CD8-positive, alpha-beta memory T cell (primary cell): Measurements from ENCODE around the gene STARD13. TPM values are rescaled to one million over a fixed set of nuclear protein-coding genes. Genes with fewer than 3 reads are reported as not detected.

ENCODE experiments used
- CTCF ChIA-PET: fragments of 350-600 bp; sonication (Branson Sonifier 250); formaldehyde crosslinking; loops from one replicate; lab custom pipeline; 2021; ENCODE audit warnings: antibody characterized with exemption; lab: Charles Lee
- POLR2A ChIA-PET: fragments of 350-600 bp; sonication (Branson Sonifier 250); formaldehyde crosslinking; loops from one replicate; lab custom pipeline; 2021; ENCODE audit warnings: antibody characterized with exemption; lab: Charles Lee
- DNase-seq, 5 donors: peaks; one replicate each; pipeline versions ENCODE4 v3.0.0 to v3.0.0-alpha.2; 2020 to 2022; ENCODE audit warnings: mixed read lengths in 1 of 5
- H3K27ac ChIP-seq: one replicate; pipeline ENCODE4 v1.7.0; 2013; ENCODE audit warnings: low read depth, mild to moderate bottlenecking, low read length, moderate library complexity
- H3K27me3 ChIP-seq: 2 replicates; pipeline ENCODE4 v1.7.0; 2013; ENCODE audit warnings: low read length, mild to moderate bottlenecking; ENCODE audit not compliant: insufficient read depth, poor library complexity, severe bottlenecking
- H3K36me3 ChIP-seq: 2 replicates; pipeline ENCODE4 v1.7.0; 2013; ENCODE audit warnings: mild to moderate bottlenecking, low read length, moderate library complexity; ENCODE audit not compliant: insufficient read depth
- H3K4me1 ChIP-seq: 2 replicates; pipeline ENCODE4 v1.7.0; 2013; ENCODE audit warnings: mild to moderate bottlenecking, low read length, moderate library complexity; ENCODE audit not compliant: insufficient read depth
- H3K4me3 ChIP-seq: 2 replicates; pipeline ENCODE4 v1.7.0; 2013; ENCODE audit warnings: mild to moderate bottlenecking, low read length
- H3K9me3 ChIP-seq: 2 replicates; pipeline ENCODE4 v1.7.0; 2013; ENCODE audit warnings: mild to moderate bottlenecking, low read length
- H3K27ac Mint-ChIP-seq, 8 donors: one replicate each; pipeline ENCODE4 v1.8.0; 2020 to 2021; ENCODE audit warnings: mixed read lengths in 8 of 8, mild to moderate bottlenecking in 6 of 8, inconsistent platforms in 3 of 8, moderate library complexity in 3 of 8
- H3K27me3 Mint-ChIP-seq, 2 donors: one replicate each; pipeline ENCODE4 v1.8.0; 2020 to 2021; ENCODE audit warnings: mixed read lengths in 2 of 2, mild to moderate bottlenecking in 1 of 2, moderate library complexity in 1 of 2
- H3K36me3 Mint-ChIP-seq, 3 donors: one replicate each; pipeline ENCODE4 v1.8.0; 2020 to 2021; ENCODE audit warnings: mixed read lengths in 3 of 3, inconsistent platforms in 1 of 3, mild to moderate bottlenecking in 1 of 3
- H3K4me1 Mint-ChIP-seq, 3 donors: one replicate each; pipeline ENCODE4 v1.8.0; 2020 to 2021; ENCODE audit warnings: mixed read lengths in 3 of 3, inconsistent platforms in 1 of 3, mild to moderate bottlenecking in 1 of 3
- H3K4me3 Mint-ChIP-seq, 7 donors: one replicate each; pipeline ENCODE4 v1.8.0; 2020 to 2021; ENCODE audit warnings: mixed read lengths in 7 of 7, mild to moderate bottlenecking in 6 of 7, moderate library complexity in 4 of 7, inconsistent platforms in 2 of 7
- H3K9me3 Mint-ChIP-seq, 5 donors: one replicate each; pipeline ENCODE4 v1.8.0; 2020 to 2022; ENCODE audit warnings: mixed read lengths in 5 of 5, mild to moderate bottlenecking in 3 of 5, moderate library complexity in 2 of 5, inconsistent platforms in 1 of 5
- polyA plus RNA-seq: library from polyadenylated mRNA; unstranded; fragments of 300-500 nt; fragmentation: Illumina TruSeq; gene quantifications from one replicate; pipeline ENCODE4 v1.2.3, GENCODE V29; 2021
- total RNA-seq, 2 experiments: library from RNA; stranded (reverse); gene quantifications; one replicate each; pipeline ENCODE4 v1.2.3, GENCODE V29; 2021

STARD13 gene
- total and polyA plus RNA-seq, 3 experiments from 2014 or later = 0.40 to 0.48 TPM; not detected in 1

DNA sequence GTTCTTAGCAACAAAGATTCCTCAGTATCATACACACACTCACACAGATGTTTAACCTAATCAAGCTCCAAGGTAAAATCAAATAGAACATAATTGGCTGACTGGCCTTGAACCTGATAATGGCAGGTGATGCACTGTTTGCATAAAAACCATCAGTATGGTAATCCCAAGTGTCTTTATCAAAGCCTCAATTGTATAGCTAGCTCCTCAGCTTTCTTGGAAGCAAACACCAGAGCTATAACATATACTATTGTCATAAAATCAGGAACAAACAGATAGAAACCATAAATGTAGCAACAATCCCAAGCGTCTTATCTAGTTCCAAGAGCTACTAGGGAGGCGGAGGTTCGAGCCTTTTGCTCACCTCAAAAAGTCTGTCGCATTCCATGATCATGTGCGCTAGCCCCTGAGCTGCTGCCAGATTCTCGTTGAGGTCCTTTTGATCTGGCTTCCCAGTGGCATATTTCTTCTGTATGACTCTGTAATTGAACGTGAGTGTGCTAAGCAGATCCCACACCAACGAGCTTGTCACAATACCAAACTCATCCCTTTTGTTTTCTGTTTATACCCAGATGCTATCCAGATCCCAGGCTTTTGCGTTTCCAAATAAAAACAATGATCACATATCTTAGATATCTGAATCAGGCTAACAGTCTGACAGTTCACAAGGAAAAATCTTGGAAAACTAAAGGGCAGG, 174.0 kb downstream of the STARD13 start:
- no peak overlapping the region for H3K4me3 Mint-ChIP-seq
- no peaks in the 10 kb centered on the region for H3K4me1 Mint-ChIP-seq
- no peak for DNase-seq
- no peaks in the 10 kb centered on the region for H3K36me3 Mint-ChIP-seq
- Histone ChIP-seq H3K36me3 (no peaks in the 10 kb centered on the region), H3K9me3 (no peaks in the 10 kb centered on the region), H3K4me3 (no peak overlapping the region), H3K27ac (no peak overlapping the region), H3K4me1 (no peaks in the 10 kb centered on the region), H3K27me3 (no peaks in the 10 kb centered on the region)
- H3K27me3 Mint-ChIP-seq = peaks cover 5 to 6% of the 10 kb centered on the region in 2 donors
- H3K9me3 Mint-ChIP-seq = no peaks in the 10 kb centered on the region
- CTCF ChIA-PET = no interaction called here
- no peak overlapping the region for H3K27ac Mint-ChIP-seq
- POLR2A ChIA-PET = no interaction called here

DNA sequence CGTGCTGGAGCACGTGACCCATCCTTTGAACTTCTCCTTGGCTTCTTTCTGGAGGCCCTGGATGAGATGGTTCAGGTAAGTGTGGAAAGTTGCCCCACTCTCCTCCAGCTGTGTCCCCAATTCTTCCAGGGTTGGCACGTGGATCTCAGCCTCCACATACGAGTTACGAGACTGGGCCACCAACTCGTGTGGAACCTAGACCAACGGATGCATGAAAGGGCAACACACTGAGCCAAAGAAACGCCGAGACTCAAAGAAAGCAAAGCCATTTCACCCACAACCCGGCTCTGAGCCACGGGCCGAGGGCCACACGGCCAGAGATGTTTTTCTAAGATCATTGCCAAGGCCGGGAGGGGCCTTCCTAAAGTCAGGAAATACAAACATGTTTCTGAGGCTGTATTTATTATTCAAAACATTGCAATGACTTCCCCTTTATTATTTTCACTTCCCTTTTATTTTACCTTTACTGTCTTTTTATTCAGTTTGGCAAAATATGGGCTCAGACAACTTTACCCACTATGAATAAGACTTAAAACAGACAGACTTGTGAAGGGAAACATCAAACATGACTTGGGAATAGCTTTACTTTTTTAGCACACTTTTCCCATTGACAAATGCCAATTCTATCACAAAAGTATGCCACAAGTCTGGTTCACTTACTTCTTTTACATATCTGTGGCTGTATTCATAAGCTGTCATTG, 174.7 kb downstream of the STARD13 start:
- no peak for DNase-seq
- Histone ChIP-seq H3K9me3 (no peaks in the 10 kb centered on the region), H3K4me3 (no peak overlapping the region), H3K27me3 (no peaks in the 10 kb centered on the region), H3K4me1 (no peaks in the 10 kb centered on the region), H3K27ac (no peak overlapping the region), H3K36me3 (no peaks in the 10 kb centered on the region)
- ChIA-PET POLR2A (no interaction called here), CTCF (no interaction called here)
- no peaks in the 10 kb centered on the region for H3K9me3 Mint-ChIP-seq
- peaks cover 6 to 8% of the 10 kb centered on the region in 2 donors for H3K27me3 Mint-ChIP-seq
- no peak overlapping the region for H3K4me3 Mint-ChIP-seq
- H3K27ac Mint-ChIP-seq = no peak overlapping the region
- H3K36me3 Mint-ChIP-seq = no peaks in the 10 kb centered on the region
- no peaks in the 10 kb centered on the region for H3K4me1 Mint-ChIP-seq

DNA sequence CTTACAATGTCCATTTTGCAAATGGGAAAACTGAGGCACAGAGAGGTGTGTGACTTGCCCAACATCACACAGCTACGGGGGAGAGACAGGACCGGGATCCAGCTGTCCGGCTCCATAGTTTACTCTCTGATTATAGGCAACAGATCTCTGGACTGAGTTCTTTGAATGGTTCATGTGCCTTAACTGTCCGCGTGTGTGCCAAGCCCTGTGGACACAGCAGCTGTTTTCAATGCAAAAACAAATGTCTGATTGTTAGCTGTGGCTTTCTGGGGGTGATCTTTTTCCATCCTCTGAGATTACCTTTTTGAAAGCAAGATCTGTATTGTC, 175.2 kb downstream of the STARD13 start:
- Mint-ChIP-seq H3K36me3 (no peaks in the 10 kb centered on the region), H3K4me3 (no peak overlapping the region), H3K9me3 (no peaks in the 10 kb centered on the region), H3K4me1 (no peaks in the 10 kb centered on the region), H3K27ac (no peak overlapping the region), H3K27me3 (peaks cover 6 to 8% of the 10 kb centered on the region in 2 donors)
- no peak for DNase-seq
- CTCF ChIA-PET = no interaction called here
- POLR2A ChIA-PET = no interaction called here
- no peak overlapping the region for H3K4me3 ChIP-seq
- H3K27ac ChIP-seq = no peak overlapping the region
- H3K4me1 ChIP-seq = no peaks in the 10 kb centered on the region
- H3K36me3 ChIP-seq = no peaks in the 10 kb centered on the region
- no peaks in the 10 kb centered on the region for H3K9me3 ChIP-seq
- no peaks in the 10 kb centered on the region for H3K27me3 ChIP-seq

DNA sequence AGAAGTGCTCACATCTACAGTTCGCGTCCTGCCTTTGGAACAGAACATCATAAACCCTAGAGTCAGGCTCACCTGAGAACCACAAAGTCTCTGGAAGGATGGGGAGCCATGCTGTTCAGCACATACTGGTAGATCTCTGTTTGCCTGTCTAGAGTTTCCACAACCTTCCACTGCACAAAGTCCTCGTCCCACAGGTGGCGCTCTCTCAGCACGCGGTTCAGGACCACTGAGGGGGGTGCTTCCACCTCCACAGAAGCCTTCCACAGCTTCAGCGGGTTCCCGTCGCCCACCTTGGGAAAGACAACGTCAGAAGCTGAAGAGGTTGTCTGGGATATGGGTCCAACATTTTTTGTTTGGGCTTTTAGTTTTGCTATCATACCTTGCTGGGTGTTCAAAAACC, 175.8 kb downstream of the STARD13 start:
- H3K4me3 ChIP-seq = no peak overlapping the region
- H3K36me3 Mint-ChIP-seq = no peaks in the 10 kb centered on the region
- H3K4me1 ChIP-seq = no peaks in the 10 kb centered on the region
- POLR2A ChIA-PET = no interaction called here
- H3K27me3 ChIP-seq = no peaks in the 10 kb centered on the region
- H3K9me3 Mint-ChIP-seq = no peaks in the 10 kb centered on the region
- DNase-seq = no peak
- peaks cover 8% of the 10 kb centered on the region in 2 donors for H3K27me3 Mint-ChIP-seq
- CTCF ChIA-PET = no interaction called here
- H3K27ac Mint-ChIP-seq = no peak overlapping the region
- H3K27ac ChIP-seq = no peak overlapping the region
- H3K36me3 ChIP-seq = no peaks in the 10 kb centered on the region
- H3K4me3 Mint-ChIP-seq = no peak overlapping the region
- no peaks in the 10 kb centered on the region for H3K4me1 Mint-ChIP-seq
- H3K9me3 ChIP-seq = no peaks in the 10 kb centered on the region

DNA sequence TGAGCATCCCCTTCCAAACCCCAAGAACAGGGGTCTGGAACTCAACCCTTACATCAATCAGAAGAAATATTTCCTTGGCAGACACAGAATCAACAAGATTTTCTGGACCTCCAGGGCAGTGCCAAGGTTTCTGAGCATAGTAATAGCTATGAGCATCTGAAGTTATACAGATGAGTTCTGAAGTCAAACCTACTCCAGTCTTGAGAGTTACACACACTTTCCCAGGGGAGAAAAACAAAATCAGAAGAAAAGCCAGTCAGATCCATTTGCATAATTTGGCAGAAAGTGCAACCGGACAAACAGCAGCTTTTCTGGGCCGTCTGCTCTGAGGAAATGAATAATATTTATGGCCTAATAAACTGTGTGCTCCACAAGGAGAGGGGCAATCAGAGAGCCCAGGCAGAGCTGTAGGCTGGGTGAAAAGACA, 176.3 kb downstream of the STARD13 start:
- Histone ChIP-seq H3K4me1 (no peaks in the 10 kb centered on the region), H3K9me3 (no peaks in the 10 kb centered on the region), H3K36me3 (no peaks in the 10 kb centered on the region), H3K27ac (no peak overlapping the region), H3K27me3 (no peaks in the 10 kb centered on the region), H3K4me3 (no peak overlapping the region)
- DNase-seq = no peak
- no peaks in the 10 kb centered on the region for H3K9me3 Mint-ChIP-seq
- POLR2A ChIA-PET = no interaction called here
- no peak overlapping the region for H3K4me3 Mint-ChIP-seq
- H3K27ac Mint-ChIP-seq = no peak overlapping the region
- CTCF ChIA-PET = no interaction called here
- H3K4me1 Mint-ChIP-seq = no peaks in the 10 kb centered on the region
- H3K27me3 Mint-ChIP-seq = peaks cover 8 to 10% of the 10 kb centered on the region in 2 donors
- H3K36me3 Mint-ChIP-seq = no peaks in the 10 kb centered on the region

DNA sequence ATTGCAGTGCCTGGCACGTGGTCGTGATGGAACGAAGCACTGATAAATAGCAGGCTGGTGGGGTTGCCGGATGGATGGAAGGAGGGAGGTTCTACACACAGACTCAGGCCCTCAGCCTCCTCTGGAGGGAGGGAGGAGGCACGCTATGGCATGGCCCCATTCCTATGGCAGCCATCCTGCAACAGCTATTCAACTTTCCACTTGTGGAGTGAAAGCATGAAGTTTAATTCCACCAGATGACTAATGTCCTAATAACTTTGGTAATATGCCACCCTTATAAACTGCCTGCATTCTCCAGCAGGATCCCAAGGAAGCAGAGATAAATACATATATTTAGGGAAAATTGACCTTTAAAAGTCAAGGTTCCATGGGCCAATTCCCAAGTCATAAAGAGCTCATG, 176.9 kb downstream of the STARD13 start:
- Mint-ChIP-seq H3K36me3 (no peaks in the 10 kb centered on the region), H3K27me3 (peaks cover 6 to 10% of the 10 kb centered on the region in 2 donors), H3K4me3 (no peak overlapping the region), H3K27ac (no peak overlapping the region), H3K4me1 (no peaks in the 10 kb centered on the region), H3K9me3 (no peaks in the 10 kb centered on the region)
- H3K36me3 ChIP-seq = no peaks in the 10 kb centered on the region
- no peaks in the 10 kb centered on the region for H3K27me3 ChIP-seq
- H3K27ac ChIP-seq = no peak overlapping the region
- no peaks in the 10 kb centered on the region for H3K9me3 ChIP-seq
- H3K4me3 ChIP-seq = no peak overlapping the region
- DNase-seq = no peak
- CTCF ChIA-PET = no interaction called here
- POLR2A ChIA-PET = no interaction called here
- H3K4me1 ChIP-seq = no peaks in the 10 kb centered on the region

DNA sequence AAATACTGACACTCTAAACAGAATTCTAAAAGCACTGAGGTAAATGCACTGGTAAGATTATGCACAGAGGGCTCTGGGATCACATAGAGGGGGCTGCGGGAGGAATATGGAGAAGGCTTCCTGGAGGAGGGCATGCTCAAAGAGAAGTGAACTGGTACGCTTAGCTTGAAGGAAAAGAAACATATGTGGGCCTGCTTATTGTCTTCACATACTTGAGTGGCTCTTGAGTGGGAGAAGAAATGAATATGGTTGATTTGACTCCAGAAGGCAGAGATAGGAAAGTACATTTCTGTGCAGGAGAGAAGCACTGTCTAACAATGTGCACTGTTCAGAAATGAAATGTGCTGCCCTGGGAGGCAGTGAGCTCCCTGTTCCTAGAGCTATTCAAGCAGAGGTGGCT, 178.2 kb downstream of the STARD13 start:
- CTCF ChIA-PET = no interaction called here
- no peak overlapping the region for H3K4me3 ChIP-seq

DNA sequence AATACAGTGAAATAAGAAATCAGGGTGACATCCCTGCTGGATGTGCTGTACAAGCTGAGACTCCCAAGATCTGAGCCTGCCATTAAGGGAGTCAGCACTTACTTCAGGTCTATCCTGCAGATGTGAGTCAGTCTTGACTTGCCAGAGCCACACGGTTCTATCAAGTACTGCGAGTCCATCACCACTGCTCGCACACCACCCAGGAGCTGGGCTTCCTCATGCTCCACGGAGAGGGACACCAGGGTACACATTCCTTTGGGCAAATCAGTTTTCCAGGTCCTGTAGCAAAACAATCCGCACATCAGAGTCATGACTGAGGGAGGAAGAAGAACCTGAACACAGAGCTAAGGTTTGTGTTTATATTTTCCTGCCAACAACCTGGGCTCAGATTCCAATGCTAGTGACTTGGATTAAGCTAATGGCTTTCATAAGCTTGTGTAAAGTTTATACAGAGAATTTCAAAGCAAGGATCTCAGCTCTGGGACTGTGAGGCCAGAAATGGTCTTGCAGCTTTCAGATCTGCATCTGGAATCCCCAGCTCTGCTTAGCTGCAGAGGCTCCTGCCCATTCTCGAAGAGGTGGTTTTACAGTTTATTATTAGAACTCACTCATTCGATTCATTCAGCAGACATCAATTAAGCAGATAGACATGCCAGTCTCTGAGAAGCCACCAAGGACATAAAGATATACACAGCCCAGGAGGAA, 178.7 kb downstream of the STARD13 start:
- no peaks in the 10 kb centered on the region for H3K27me3 ChIP-seq
- Mint-ChIP-seq H3K27me3 (peaks cover 8 to 20% of the 10 kb centered on the region in 2 donors), H3K4me3 (no peak overlapping the region), H3K4me1 (no peaks in the 10 kb centered on the region), H3K9me3 (no peaks in the 10 kb centered on the region), H3K36me3 (no peaks in the 10 kb centered on the region), H3K27ac (no peak overlapping the region)
- no peak for DNase-seq
- H3K4me1 ChIP-seq = no peaks in the 10 kb centered on the region
- H3K27ac ChIP-seq = no peak overlapping the region
- ChIA-PET POLR2A (no interaction called here), CTCF (no interaction called here)
- H3K9me3 ChIP-seq = no peaks in the 10 kb centered on the region
- no peaks in the 10 kb centered on the region for H3K36me3 ChIP-seq
- H3K4me3 ChIP-seq = no peak overlapping the region

More for the DNA sequence above, 178.2 kb downstream of the STARD13 start:
- POLR2A ChIA-PET = no interaction called here
- no peak overlapping the region for H3K4me3 Mint-ChIP-seq
- no peaks in the 10 kb centered on the region for H3K36me3 Mint-ChIP-seq
- no peak for DNase-seq
- no peak overlapping the region for H3K27ac Mint-ChIP-seq
- Histone ChIP-seq H3K9me3 (no peaks in the 10 kb centered on the region), H3K27me3 (no peaks in the 10 kb centered on the region), H3K27ac (no peak overlapping the region), H3K4me1 (no peaks in the 10 kb centered on the region), H3K36me3 (no peaks in the 10 kb centered on the region)
- no peaks in the 10 kb centered on the region for H3K4me1 Mint-ChIP-seq
- no peaks in the 10 kb centered on the region for H3K9me3 Mint-ChIP-seq
- H3K27me3 Mint-ChIP-seq = peaks cover 8 to 14% of the 10 kb centered on the region in 2 donors
